GM12891 (cell line): ENCODE results near the gene USP25.

ENCODE experiments used
- DNase-seq: peaks from one replicate; pipeline ENCODE4 v3.0.0; 2011; ENCODE audit warnings: low spot score; ENCODE audit not compliant: insufficient read length
- FAIRE-seq: peaks from 2 replicates; lab custom pipeline; 2011; peaks lifted over from hg19 to GRCh38; lab: Jason Lieb, UNC
- PAX5 ChIP-seq: IDR thresholded peaks from 2 replicates; pipeline ENCODE4 v1.6.1; 2011; ENCODE audit warnings: low read length, moderate library complexity, mild to moderate bottlenecking; ENCODE audit not compliant: insufficient read depth, severe bottlenecking
- POLR2A ChIP-seq: IDR thresholded peaks from 2 replicates; pipeline ENCODE4 v1.6.1; 2011; ENCODE audit warnings: low read depth, low read length, control low read depth
- POLR2AphosphoS5 ChIP-seq: IDR thresholded peaks from 2 replicates; pipeline ENCODE4 v1.6.1; 2011; ENCODE audit warnings: low read depth, low read length, control low read depth
- POU2F2 ChIP-seq: IDR thresholded peaks from 2 replicates; pipeline ENCODE4 v1.6.1; 2011; ENCODE audit warnings: low read depth, mild to moderate bottlenecking, control low read depth, low read length, moderate library complexity
- SPI1 ChIP-seq: IDR thresholded peaks from 2 replicates; pipeline ENCODE4 v1.6.1; 2011; ENCODE audit warnings: low read depth, low read length, control low read depth
- TAF1 ChIP-seq: IDR thresholded peaks from 2 replicates; pipeline ENCODE4 v1.6.1; 2011; ENCODE audit warnings: low read depth, low read length, control low read depth

USP25 gene

DNA sequence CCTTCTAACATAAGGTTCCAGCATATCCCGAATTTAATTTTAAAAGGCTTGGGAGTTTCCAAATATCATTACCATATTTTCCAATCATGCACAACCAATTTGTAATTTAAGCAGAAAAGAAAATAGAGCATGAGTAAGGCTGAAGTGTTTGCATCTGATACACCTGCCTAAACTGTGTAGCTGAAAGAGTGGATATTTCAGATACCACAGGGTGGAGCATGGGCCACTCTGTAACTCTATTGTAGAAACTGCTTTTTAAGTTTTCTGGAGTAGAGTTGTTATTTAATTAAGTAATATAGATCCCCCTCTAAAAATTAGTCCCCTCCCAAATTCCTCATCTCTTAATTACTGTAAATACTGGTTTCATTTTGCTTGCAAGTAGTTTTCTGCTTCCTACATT, 199.8 kb downstream of the USP25 start:
- TF ChIP-seq POU2F2 (no peak), SPI1 (no peak), POLR2AphosphoS5 (no peak), TAF1 (no peak), POLR2A (no peak), PAX5 (no peak)
- FAIRE-seq (no peak), DNase-seq (no peak)
